Thyroid gland (tissue), 4 donors: ENCODE results near the gene PACS2. TPM values are rescaled to one million over a fixed set of nuclear protein-coding genes. Genes with fewer than 3 reads are reported as not detected.

Experiments used
- DNase-seq, 2 donors: peaks; one replicate each; pipeline ENCODE4 v3.0.0-alpha.2; 2019
- H3K27ac ChIP-seq, 3 donors: fragments of 200-600 bp; sonication (generic); 1 replicate in 2 of 3; 2 replicates in 1 of 3; pipeline ENCODE4 v1.5.1; 2016 to 2019; ENCODE audit warnings: mild to moderate bottlenecking in 1 of 3, moderate library complexity in 1 of 3
- H3K27me3 ChIP-seq: fragments of 200-600 bp; sonication (generic); one replicate; pipeline ENCODE4 v1.5.1; 2019
- H3K36me3 ChIP-seq, 2 donors: fragments of 200-600 bp; sonication (generic); one replicate each; pipeline ENCODE4 v1.5.1; 2016 to 2019
- H3K4me1 ChIP-seq, 2 donors: fragments of 200-600 bp; sonication (generic); one replicate each; pipeline ENCODE4 v1.5.1; 2017 to 2019
- H3K4me3 ChIP-seq, 3 donors: fragments of 200-600 bp; sonication (generic); replicated peaks in 1 of 3; 1 replicate in 2 of 3; 2 replicates in 1 of 3; pipeline ENCODE4 v1.5.1; 2016; ENCODE audit warnings: mild to moderate bottlenecking in 1 of 3
- H3K9me3 ChIP-seq: fragments of 200-600 bp; sonication (generic); one replicate; pipeline ENCODE4 v1.5.1; 2017
- CTCF ChIP-seq, 6 experiments: fragments of 200-600 bp in 3 of 6; fragments of 450-650 bp in 3 of 6; sonication (generic) in 3 of 6; IDR thresholded peaks; one replicate each; pipeline ENCODE4 v1.5.1; 2016 to 2019; ENCODE audit warnings: antibody characterized with exemption in 6 of 6, mild to moderate bottlenecking in 2 of 6, inconsistent platforms in 1 of 6, moderate library complexity in 1 of 6
- POLR2A ChIP-seq, 2 donors: fragments of 450-650 bp; IDR thresholded peaks; one replicate each; pipeline ENCODE4 v1.6.1; 2017; ENCODE audit warnings: antibody characterized with exemption in 2 of 2, mild to moderate bottlenecking in 2 of 2, moderate library complexity in 1 of 2
- WGBS, 2 donors: methylation state at CpG; one replicate each; pipeline ENCODE4 v1.1.5; 2017; 5-methylcytosine and 5-hydroxymethylcytosine counted together
- intact Hi-C: fragments of 100-400 bp; cut with DNase I; formaldehyde crosslinking; loops from one replicate; pipeline ENCODE4 v1.15.1; 2023
- total RNA-seq, 4 donors: library from RNA; depleted of rRNA; stranded (reverse); fragments of >200 nt; gene quantifications; one replicate each; pipeline ENCODE4 v1.2.3, GENCODE V29; 2016

The PACS2 gene
- total RNA-seq, 4 donors from 2014 or later, result 54.6 to 85.2 (median 72.1) TPM

DNA sequence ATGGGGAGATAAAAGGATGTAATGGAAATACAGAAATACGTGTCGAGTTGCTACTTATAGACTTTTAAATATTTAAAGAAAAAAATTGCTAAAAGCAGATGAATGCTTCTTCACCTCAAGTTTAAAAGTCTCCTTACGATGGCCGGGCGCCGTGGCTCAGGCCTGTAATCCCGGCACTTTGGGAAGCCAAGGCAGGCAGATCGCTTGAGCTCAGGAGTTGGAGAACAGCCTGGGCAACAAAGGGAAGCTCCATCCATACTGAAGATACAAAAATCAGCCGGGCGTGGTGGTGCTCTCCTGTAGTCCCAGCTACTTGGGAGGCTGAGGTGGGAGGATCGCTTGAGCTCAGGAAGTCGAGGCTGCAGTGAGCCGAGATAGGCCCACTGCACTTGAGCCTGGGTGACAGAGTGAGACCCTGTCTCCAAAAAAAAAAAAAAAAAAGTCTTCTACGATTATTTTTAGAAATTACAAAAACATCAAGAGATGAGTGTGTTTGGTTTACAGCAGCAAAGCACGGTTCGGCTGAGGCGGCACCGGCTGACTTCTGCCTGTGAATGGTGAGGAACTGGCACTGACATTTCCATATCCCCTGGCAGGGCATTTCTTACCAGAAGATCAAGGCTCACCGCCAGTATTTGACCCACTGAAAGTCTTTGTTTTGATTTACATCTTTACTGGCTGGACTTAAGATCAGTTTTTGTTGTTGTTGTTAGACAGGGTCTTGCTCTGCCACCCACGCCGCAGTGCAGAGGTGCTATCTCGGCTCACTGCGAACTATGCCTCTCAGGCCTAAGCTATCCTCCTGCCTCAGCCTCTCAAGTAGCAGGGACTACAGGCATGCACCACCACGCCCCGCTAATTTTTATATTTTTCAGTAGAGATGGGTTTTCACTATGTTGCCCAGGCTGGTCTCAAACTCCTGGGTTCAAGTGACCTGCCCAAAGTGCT lies 101.2 kb downstream of the PACS2 start:
- H3K4me3 ChIP-seq, result peak overlapping the region in 1 of 3 donors; percentile 34
- intact Hi-C loops, result no loop called here
- H3K27me3 ChIP-seq, result no peaks in the 10 kb centered on the region
- 88 to 91% methylated on average over 25 of the region's 25 CpGs for WGBS, 2 donors
- H3K36me3 ChIP-seq, result no peaks in the 10 kb centered on the region
- DNase-seq, result no peak
- no peaks in the 10 kb centered on the region for H3K9me3 ChIP-seq
- H3K4me1 ChIP-seq, result peaks cover 20 to 31% of the 10 kb centered on the region in 2 donors
- TF ChIP-seq CTCF (IDR thresholded peaks at IDR 0.05), result no peak
- no peak for TF ChIP-seq POLR2A (IDR thresholded peaks at IDR 0.05)
- no peak overlapping the region for H3K27ac ChIP-seq

GRCh38 chr14:105416671-105417070 lies 102.1 kb downstream of the PACS2 start:
- no peaks in the 10 kb centered on the region for H3K9me3 ChIP-seq
- H3K27me3 ChIP-seq, result no peaks in the 10 kb centered on the region
- H3K4me3 ChIP-seq, result no peak overlapping the region
- TF ChIP-seq CTCF (IDR thresholded peaks at IDR 0.05) (no peak), POLR2A (IDR thresholded peaks at IDR 0.05) (no peak)
- DNase-seq, result no peak
- H3K36me3 ChIP-seq, result no peaks in the 10 kb centered on the region
- H3K4me1 ChIP-seq, result peaks cover 25 to 33% of the 10 kb centered on the region in 2 donors
- H3K27ac ChIP-seq, result no peak overlapping the region
- intact Hi-C loops, result no loop called here
- WGBS, 2 donors, result 96% methylated on average over 11 of the region's 11 CpGs

GRCh38 chr14:105417690-105418121 lies 103.2 kb downstream of the PACS2 start:
- Histone ChIP-seq H3K36me3 (no peaks in the 10 kb centered on the region), H3K4me3 (no peak overlapping the region), H3K9me3 (no peaks in the 10 kb centered on the region), H3K4me1 (peaks cover 28 to 38% of the 10 kb centered on the region in 2 donors), H3K27ac (no peak overlapping the region), H3K27me3 (no peaks in the 10 kb centered on the region)
- TF ChIP-seq CTCF (IDR thresholded peaks at IDR 0.05) (no peak), POLR2A (IDR thresholded peaks at IDR 0.05) (no peak)
- 95 to 96% methylated on average over 2 to 3 of the region's 3 CpGs for WGBS, 2 donors
- no peak for DNase-seq
- intact Hi-C loops, result no loop called here

- Histone ChIP-seq H3K9me3 (no peaks in the 10 kb centered on the region), H3K36me3 (no peaks in the 10 kb centered on the region), H3K27me3 (no peaks in the 10 kb centered on the region), H3K4me3 (peak overlapping the region in 1 of 3 donors; percentile 66), H3K4me1 (peaks cover 28 to 38% of the 10 kb centered on the region in 2 donors), H3K27ac (no peak overlapping the region)
- no peak for DNase-seq
- TF ChIP-seq CTCF (IDR thresholded peaks at IDR 0.05) (no peak), POLR2A (IDR thresholded peaks at IDR 0.05) (no peak)
- 71 to 75% methylated on average over 16 of the region's 19 CpGs for WGBS, 2 donors
- intact Hi-C loops, result no loop called here
Observed at GRCh38 chr14:105418269-105419194, 104.0 kb downstream of the PACS2 start.
